ENCODE data around the gene CORO2A. TPM values are rescaled to one million over a fixed set of nuclear protein-coding genes. Genes with fewer than 3 reads are reported as not detected.

CORO2A gene
- total RNA-seq, 1 experiment from 2014 or later: 32.5 TPM

GRCh38 chr9:98184326-98184725, 8.1 kb downstream of the CORO2A start:
- TF ChIP-seq ZNF425 (CRISPR knock-in tag; conservative IDR thresholded peaks at IDR 0.05): no peak
- no peak for TF ChIP-seq CDX4 (CRISPR knock-in tag; IDR thresholded peaks at IDR 0.05; ENCODE audit: borderline replicate concordance)
- no peak for TF ChIP-seq NR2C2 (CRISPR knock-in tag; IDR thresholded peaks at IDR 0.05)
- no peak for TF ChIP-seq MAX (CRISPR knock-in tag; IDR thresholded peaks at IDR 0.05)
- no peak for TF ChIP-seq FOXK1 (CRISPR knock-in tag; IDR thresholded peaks at IDR 0.05)
- no peak for TF ChIP-seq NR1H2 (CRISPR knock-in tag; IDR thresholded peaks at IDR 0.05)
- no peak for TF ChIP-seq ATF3 (CRISPR knock-in tag; conservative IDR thresholded peaks at IDR 0.05)
- TF ChIP-seq NFYB (CRISPR knock-in tag; conservative IDR thresholded peaks at IDR 0.05; ENCODE audit: low read depth): no peak
- no peak for TF ChIP-seq MLX (CRISPR knock-in tag; IDR thresholded peaks at IDR 0.05)
- TF ChIP-seq ESRRA (CRISPR knock-in tag; IDR thresholded peaks at IDR 0.05; ENCODE audit: borderline replicate concordance): no peak
- no peak for TF ChIP-seq USF1 (CRISPR knock-in tag; IDR thresholded peaks at IDR 0.05)
- TF ChIP-seq TCF7 (CRISPR knock-in tag; IDR thresholded peaks at IDR 0.05; ENCODE audit: low read depth): no peak
- TF ChIP-seq SMAD3 (CRISPR knock-in tag; IDR thresholded peaks at IDR 0.05; ENCODE audit: borderline replicate concordance): no peak
- no peak for TF ChIP-seq ZNF671 (CRISPR knock-in tag; IDR thresholded peaks at IDR 0.05)
- TF ChIP-seq ZNF317 (CRISPR knock-in tag; IDR thresholded peaks at IDR 0.05; ENCODE audit: borderline replicate concordance, low read depth): no peak
- TF ChIP-seq STAT6 (CRISPR knock-in tag; conservative IDR thresholded peaks at IDR 0.05; ENCODE audit: low read depth): no peak
- peaks cover 51% of the 10 kb centered on the region for H3K4me1 Mint-ChIP-seq
- no peaks in the 10 kb centered on the region for H3K36me3 Mint-ChIP-seq
- POLR2A ChIA-PET: no interaction called here
- DNase-seq (ENCODE audit: low spot score) (no peak), ATAC-seq (no peak)
- H3K4me3 Mint-ChIP-seq: no peak overlapping the region
- no peak overlapping the region for H3K27ac Mint-ChIP-seq
- no peaks in the 10 kb centered on the region for H3K9me3 Mint-ChIP-seq
- H3K27me3 Mint-ChIP-seq (ENCODE audit: low read depth): no peaks in the 10 kb centered on the region
- CTCF ChIA-PET: no interaction called here

GRCh38 chr9:98182889-98183599, 9.4 kb downstream of the CORO2A start:
- peaks cover 38% of the 10 kb centered on the region for H3K4me1 Mint-ChIP-seq
- no peaks in the 10 kb centered on the region for H3K36me3 Mint-ChIP-seq
- no peak overlapping the region for H3K4me3 Mint-ChIP-seq
- DNase-seq (ENCODE audit: low spot score): no peak
- H3K27ac Mint-ChIP-seq: no peak overlapping the region; the same call in 1 of the 2 replicates
- H3K9me3 Mint-ChIP-seq: no peaks in the 10 kb centered on the region
- no peaks in the 10 kb centered on the region for H3K27me3 Mint-ChIP-seq (ENCODE audit: low read depth)
- ATAC-seq: no peak
- POLR2A ChIA-PET: no interaction called here
- CTCF ChIA-PET: no interaction called here
- no peak for TF ChIP-seq TEAD4 (CRISPR knock-in tag; IDR thresholded peaks at IDR 0.05)
- TF ChIP-seq AFF4 (CRISPR knock-in tag; IDR thresholded peaks at IDR 0.05; ENCODE audit: borderline replicate concordance): no peak
- TF ChIP-seq KAT7 (CRISPR knock-in tag; IDR thresholded peaks at IDR 0.05; ENCODE audit: borderline replicate concordance): no peak
- TF ChIP-seq RELA (CRISPR knock-in tag; IDR thresholded peaks at IDR 0.05; ENCODE audit: borderline replicate concordance): no peak
- no peak for TF ChIP-seq ZNF416 (CRISPR knock-in tag; IDR thresholded peaks at IDR 0.05)
- no peak for TF ChIP-seq RORB (CRISPR knock-in tag; IDR thresholded peaks at IDR 0.05)
